HCT116 (cell line): ENCODE data around the gene WDR19. TPM values are rescaled to one million over a fixed set of nuclear protein-coding genes. Genes with fewer than 3 reads are reported as not detected.

Source experiments
- ATAC-seq: fragments of 200-7000 bp; cut with Tn5 transposase; 2 replicates; pipeline ENCODE4 v1.9.1; 2020; ENCODE audit warnings: mild to moderate bottlenecking, moderate library complexity
- BruUV-seq: library from RNA; stranded (reverse); fragments of 400-500 nt; replicated peaks from 2 replicates; lab custom pipeline; 2021; lab: Mats Ljungman, UMichigan
- CTCF ChIA-PET: fragments of 300-600 bp; sonication (Branson Sonifier 250); formaldehyde crosslinking; loops from one replicate; lab custom pipeline; 2021; ENCODE audit warnings: antibody characterized with exemption; lab: Charles Lee
- POLR2A ChIA-PET: fragments of 300-600, 350-600 bp; sonication (Branson Sonifier 250); formaldehyde crosslinking; loops from one replicate; lab custom pipeline; 2021; ENCODE audit warnings: antibody characterized with exemption; lab: Charles Lee
- RAD21 ChIA-PET, 2 experiments: fragments of 300-600 bp; sonication (Branson Sonifier 250); formaldehyde crosslinking; loops; one replicate each; lab custom pipeline; 2023; ENCODE audit warnings: low total read pairs in 2 of 2; ENCODE audit not compliant: uncharacterized antibody in 2 of 2, unreplicated experiment in 2 of 2, low non-redundant PET in 1 of 2; lab: Charles Lee
- DNase-seq: peaks from one replicate; pipeline ENCODE4 v3.0.0-alpha.2; 2010; ENCODE audit warnings: low read depth, low spot score
- H2AFZ ChIP-seq: fragments of 200-600 bp; shearing (Covaris generic), sonication (generic); 2 replicates; pipeline ENCODE4 v1.6.1; 2017; ENCODE audit warnings: low read depth, mixed run types, mixed read lengths, antibody characterized with exemption, low read length; ENCODE audit not compliant: poor library complexity, severe bottlenecking
- H3K27ac ChIP-seq: 2 replicates; pipeline ENCODE4 v1.5.1; 2012; ENCODE audit warnings: low read depth, low read length
- H3K27me3 ChIP-seq: fragments of 200-600 bp; sonication (generic); 2 replicates; pipeline ENCODE4 v1.6.1; 2016; ENCODE audit warnings: mixed run types, low read length, mixed read lengths; ENCODE audit not compliant: insufficient read depth
- H3K36me3 ChIP-seq, 2 experiments: fragments of 200-500 bp in 1 of 2; fragments of 200-600 bp in 1 of 2; sonication (Bioruptor generic) in 1 of 2; sonication (generic) in 1 of 2; 2 replicates each; pipeline versions ENCODE4 v1.5.1 to v1.6.1; 2014 to 2016; ENCODE audit warnings: low read length in 2 of 2, inconsistent platforms in 1 of 2, mixed read lengths in 1 of 2, mixed run types in 1 of 2; ENCODE audit not compliant: insufficient read depth in 2 of 2, control insufficient read depth in 1 of 2
- H3K4me1 ChIP-seq, 2 experiments: fragments of 200-600 bp in 1 of 2; sonication (generic) in 1 of 2; 2 replicates each; pipeline versions ENCODE4 v1.5.1 to v1.6.1; 2012 to 2017; ENCODE audit warnings: low read length in 2 of 2, inconsistent platforms in 1 of 2, mild to moderate bottlenecking in 1 of 2, mixed read lengths in 1 of 2, mixed run types in 1 of 2, moderate library complexity in 1 of 2; ENCODE audit not compliant: insufficient read depth in 2 of 2, control insufficient read depth in 1 of 2
- H3K4me2 ChIP-seq: fragments of 200-600 bp; sonication (generic); 2 replicates; pipeline ENCODE4 v1.6.1; 2017; ENCODE audit warnings: mixed run types, low read length, mixed read lengths
- H3K4me3 ChIP-seq, 2 experiments: fragments of 200-600 bp in 1 of 2; sonication (generic) in 1 of 2; replicated peaks in 1 of 2; 2 replicates each; pipeline ENCODE4 v1.5.1; 2011 to 2016; ENCODE audit warnings: low read length in 2 of 2, control low read depth in 1 of 2, low read depth in 1 of 2, mild to moderate bottlenecking in 1 of 2, mixed read lengths in 1 of 2, mixed run types in 1 of 2
- H3K79me2 ChIP-seq: fragments of 200-600 bp; sonication (generic); 2 replicates; pipeline ENCODE4 v1.6.1; 2017; ENCODE audit warnings: mild to moderate bottlenecking, mixed run types, low read length, moderate library complexity, mixed read lengths; ENCODE audit not compliant: insufficient read depth
- H3K9ac ChIP-seq: fragments of 200-600 bp; sonication (generic); 2 replicates; pipeline ENCODE4 v1.6.1; 2016; ENCODE audit warnings: low read length, mixed read lengths
- H3K9me2 ChIP-seq: fragments of 200-600 bp; sonication (generic), shearing (Covaris generic); 2 replicates; pipeline ENCODE4 v1.6.1; 2017; ENCODE audit warnings: mixed run types, mild to moderate bottlenecking, moderate library complexity; ENCODE audit not compliant: insufficient read depth
- H3K9me3 ChIP-seq, 2 experiments: fragments of 200-500 bp in 1 of 2; fragments of 200-600 bp in 1 of 2; sonication (Bioruptor generic) in 1 of 2; sonication (generic) in 1 of 2; 2 replicates each; pipeline ENCODE4 v1.6.1; 2014 to 2017; ENCODE audit warnings: low read length in 2 of 2, mixed read lengths in 2 of 2, inconsistent platforms in 1 of 2, low read depth in 1 of 2, mild to moderate bottlenecking in 1 of 2, mixed run types in 1 of 2, moderate library complexity in 1 of 2; ENCODE audit not compliant: control insufficient read depth in 1 of 2, insufficient read depth in 1 of 2
- H4K20me1 ChIP-seq: fragments of 200-600 bp; sonication (generic), shearing (Covaris generic); 2 replicates; pipeline ENCODE4 v1.6.1; 2017; ENCODE audit warnings: mixed run types, mild to moderate bottlenecking, moderate library complexity; ENCODE audit not compliant: insufficient read depth
- CEBPB ChIP-seq: IDR thresholded peaks from 2 replicates; pipeline ENCODE4 v1.6.1; 2012; ENCODE audit warnings: low read depth
- CTCF ChIP-seq, 3 experiments: fragments of 200-600 bp in 1 of 3; sonication (generic) in 1 of 3; IDR thresholded peaks in 2 of 3; conservative IDR thresholded peaks in 1 of 3; 2 replicates each; pipeline ENCODE4 v1.5.1; 2012 to 2017; ENCODE audit warnings: low read depth in 2 of 3, low read length in 2 of 3, antibody characterized with exemption in 1 of 3, borderline replicate concordance in 1 of 3, control low read depth in 1 of 3, mild to moderate bottlenecking in 1 of 3, mixed read lengths in 1 of 3, mixed run types in 1 of 3, moderate library complexity in 1 of 3; ENCODE audit not compliant: insufficient read depth in 1 of 3
- EGR1 ChIP-seq: IDR thresholded peaks from 2 replicates; pipeline ENCODE4 v1.6.1; 2012; ENCODE audit warnings: low read depth
- EZH2phosphoT487 ChIP-seq: fragments of 200-600 bp; IDR thresholded peaks from 2 replicates; pipeline ENCODE4 v1.6.1; 2018; ENCODE audit warnings: antibody characterized with exemption, borderline replicate concordance
- JUND ChIP-seq: IDR thresholded peaks from 2 replicates; pipeline ENCODE4 v1.6.1; 2012
- SIN3A ChIP-seq: IDR thresholded peaks from 2 replicates; pipeline ENCODE4 v1.6.1; 2012; ENCODE audit warnings: low read depth
- TCF7L2 ChIP-seq: IDR thresholded peaks from 2 replicates; pipeline ENCODE4 v1.7.0; 2011; ENCODE audit warnings: borderline replicate concordance, inconsistent platforms; ENCODE audit not compliant: insufficient read depth, insufficient read length; ENCODE audit errors: extremely low read depth
- ZBTB33 ChIP-seq: IDR thresholded peaks from 2 replicates; pipeline ENCODE4 v1.6.1; 2011; ENCODE audit warnings: mild to moderate bottlenecking, low read length, moderate library complexity; ENCODE audit not compliant: insufficient replicate concordance; ENCODE audit errors: extremely low read depth
- ZNF274 ChIP-seq: fragments of 200-500 bp; sonication (Bioruptor generic); IDR thresholded peaks from 2 replicates; pipeline ENCODE4 v1.6.1; 2014; ENCODE audit warnings: mild to moderate bottlenecking, low read depth, low read length, inconsistent platforms
- intact Hi-C: fragments of 100-400 bp; cut with micrococcal nuclease; formaldehyde crosslinking; loops from 2 replicates; pipeline ENCODE4 v1.10.0; 2022
- total RNA-seq: library from RNA; stranded (reverse); gene quantifications from one replicate; pipeline ENCODE4 v1.2.1, GENCODE V29; 2021; ENCODE audit not compliant: unreplicated experiment

WDR19 gene
- total RNA-seq, 1 experiment from 2014 or later: 18.8 TPM

GRCh38 chr4:39205476-39205875, 23.1 kb downstream of the WDR19 start:
- H2AFZ ChIP-seq: no peak overlapping the region
- no peak overlapping the region for H3K9ac ChIP-seq
- ChIA-PET POLR2A (no interaction called here), CTCF (no interaction called here), RAD21 (no interaction called here)
- no peaks in the 10 kb centered on the region for H3K27me3 ChIP-seq
- no peaks in the 10 kb centered on the region for H3K9me2 ChIP-seq
- H3K36me3 ChIP-seq: 0 out of 4 replicates have a peak, but pooled peaks cover 0 to 3% of the 10 kb centered on the region in 2 experiments
- no peaks in the 10 kb centered on the region for H3K9me3 ChIP-seq
- intact Hi-C loops: no loop called here
- H3K27ac ChIP-seq: no peak overlapping the region
- no peaks in the 10 kb centered on the region for H3K79me2 ChIP-seq
- no peaks in the 10 kb centered on the region for H4K20me1 ChIP-seq
- ATAC-seq (no peak), DNase-seq (no peak)
- TF ChIP-seq ZBTB33 (no peak), SIN3A (no peak), EZH2phosphoT487 (no peak), JUND (no peak), TCF7L2 (no peak), EGR1 (no peak), CTCF (IDR thresholded peaks at IDR 0.05 in 2 of 3, conservative IDR thresholded peaks at IDR 0.05 in 1 of 3; ENCODE audit: borderline replicate concordance in 1 of 3, insufficient read depth in 1 of 3, low read depth in 2 of 3, low read length in 2 of 3) (no peak), CEBPB (no peak), ZNF274 (no peak)
- BruUV-seq: no TSS peak
- H3K4me2 ChIP-seq: no peak overlapping the region
- no peaks in the 10 kb centered on the region for H3K4me1 ChIP-seq
- no peak overlapping the region for H3K4me3 ChIP-seq
